ENCODE results near the gene DACT2. TPM values are rescaled to one million over a fixed set of nuclear protein-coding genes. Genes with fewer than 3 reads are reported as not detected.

DACT2 gene
- polyA plus RNA-seq, 2 donors, result 0.83 to 1.2 TPM

GRCh38 chr6:168353041-168353440, 33.5 kb upstream of the DACT2 start:
- peaks cover 3 to 8% of the 10 kb centered on the region in 2 donors for H3K9me3 ChIP-seq (ENCODE audit: control insufficient read depth in 2 of 2, insufficient read depth in 1 of 2, low read depth in 1 of 2, low read length in 1 of 2)
- no peaks in the 10 kb centered on the region for H3K4me1 ChIP-seq (ENCODE audit: control insufficient read depth in 2 of 2, insufficient read depth in 2 of 2, low read length in 1 of 2)
- no peak overlapping the region for H3K27ac ChIP-seq (ENCODE audit: low read depth in 2 of 2, low read length in 1 of 2)
- WGBS, 2 donors, result 84 to 89% methylated on average over 9 of the region's 9 CpGs
- H3K4me3 ChIP-seq (ENCODE audit: low read depth in 1 of 2, low read length in 2 of 2), result no peak overlapping the region
- H3K27me3 ChIP-seq (ENCODE audit: control insufficient read depth in 1 of 2, insufficient read depth in 2 of 2, low read length in 2 of 2), result peaks cover 0 to 5% of the 10 kb centered on the region in 2 donors
- no peaks in the 10 kb centered on the region for H3K36me3 ChIP-seq (ENCODE audit: control insufficient read depth in 2 of 2, insufficient read depth in 2 of 2, low read length in 1 of 2)

DNA sequence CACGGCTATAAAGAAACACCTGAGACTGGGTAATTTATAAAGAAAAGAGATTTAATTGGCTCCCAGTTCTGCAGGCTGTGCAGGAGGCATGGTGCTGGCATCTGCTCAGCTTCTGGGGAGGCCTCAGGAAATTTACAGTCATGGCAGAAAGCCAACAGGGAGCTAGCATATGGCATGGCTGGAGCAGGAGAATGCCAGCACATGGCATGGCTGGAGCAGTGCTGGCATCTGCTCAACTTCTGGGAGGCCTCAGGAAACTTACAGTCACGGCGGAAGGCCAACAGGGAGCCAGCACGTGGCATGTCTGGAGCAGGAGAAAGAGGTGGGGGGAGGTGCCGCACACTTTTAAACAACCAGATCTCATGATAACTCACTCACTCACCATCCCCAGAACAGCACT, 32.5 kb upstream of the DACT2 start:
- H3K27me3 ChIP-seq (ENCODE audit: control insufficient read depth in 1 of 2, insufficient read depth in 2 of 2, low read length in 2 of 2), result peaks cover 0 to 5% of the 10 kb centered on the region in 2 donors
- H3K9me3 ChIP-seq (ENCODE audit: control insufficient read depth in 2 of 2, insufficient read depth in 1 of 2, low read depth in 1 of 2, low read length in 1 of 2), result peaks cover 3 to 8% of the 10 kb centered on the region in 2 donors

GRCh38 chr6:168349718-168350210, 30.2 kb upstream of the DACT2 start:
- Histone ChIP-seq H3K27ac (ENCODE audit: low read depth in 2 of 2, low read length in 1 of 2) (no peak overlapping the region), H3K9me3 (ENCODE audit: control insufficient read depth in 2 of 2, insufficient read depth in 1 of 2, low read depth in 1 of 2, low read length in 1 of 2) (peaks cover 3 to 8% of the 10 kb centered on the region in 2 donors), H3K36me3 (ENCODE audit: control insufficient read depth in 2 of 2, insufficient read depth in 2 of 2, low read length in 1 of 2) (no peaks in the 10 kb centered on the region), H3K4me3 (ENCODE audit: low read depth in 1 of 2, low read length in 2 of 2) (no peak overlapping the region), H3K4me1 (ENCODE audit: control insufficient read depth in 2 of 2, insufficient read depth in 2 of 2, low read length in 1 of 2) (peaks cover 2 to 4% of the 10 kb centered on the region in 2 donors), H3K27me3 (ENCODE audit: control insufficient read depth in 1 of 2, insufficient read depth in 2 of 2, low read length in 2 of 2) (peaks cover 0 to 5% of the 10 kb centered on the region in 2 donors)
- 62 to 66% methylated on average over 4 of the region's 4 CpGs for WGBS, 2 donors

More for the DNA sequence above, 32.5 kb upstream of the DACT2 start:
- WGBS, 2 donors, result 54 to 66% methylated on average over 5 of the region's 5 CpGs
- Histone ChIP-seq H3K4me1 (ENCODE audit: control insufficient read depth in 2 of 2, insufficient read depth in 2 of 2, low read length in 1 of 2) (peaks cover 0 to 2% of the 10 kb centered on the region in 2 donors), H3K27ac (ENCODE audit: low read depth in 2 of 2, low read length in 1 of 2) (no peak overlapping the region), H3K4me3 (ENCODE audit: low read depth in 1 of 2, low read length in 2 of 2) (no peak overlapping the region), H3K36me3 (ENCODE audit: control insufficient read depth in 2 of 2, insufficient read depth in 2 of 2, low read length in 1 of 2) (no peaks in the 10 kb centered on the region)

DNA sequence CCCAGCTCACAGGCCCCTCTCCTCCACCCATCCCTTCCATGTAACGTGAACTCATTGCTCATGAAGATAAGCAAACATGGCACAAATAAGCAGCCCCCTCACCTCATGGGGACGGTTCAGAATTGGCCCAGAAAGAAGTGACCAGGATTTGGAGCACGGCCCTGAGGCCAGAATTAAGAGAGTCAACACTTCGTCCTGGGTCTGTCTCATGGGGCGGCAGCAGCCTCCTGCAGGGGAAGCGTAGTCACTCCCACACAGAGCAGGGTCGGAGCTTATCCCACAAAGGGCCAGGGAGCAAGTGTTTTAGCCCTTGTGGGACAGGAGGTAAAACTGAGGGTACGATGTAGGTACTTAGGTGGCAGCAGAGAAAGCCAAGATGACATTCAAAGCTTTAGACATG, 28.6 kb upstream of the DACT2 start:
- Histone ChIP-seq H3K4me1 (ENCODE audit: control insufficient read depth in 2 of 2, insufficient read depth in 2 of 2, low read length in 1 of 2) (peaks cover 4 to 10% of the 10 kb centered on the region in 2 donors), H3K9me3 (ENCODE audit: control insufficient read depth in 2 of 2, insufficient read depth in 1 of 2, low read depth in 1 of 2, low read length in 1 of 2) (peaks cover 3 to 8% of the 10 kb centered on the region in 2 donors), H3K27me3 (ENCODE audit: control insufficient read depth in 1 of 2, insufficient read depth in 2 of 2, low read length in 2 of 2) (peaks cover 0 to 5% of the 10 kb centered on the region in 2 donors), H3K27ac (ENCODE audit: low read depth in 2 of 2, low read length in 1 of 2) (no peak overlapping the region), H3K36me3 (ENCODE audit: control insufficient read depth in 2 of 2, insufficient read depth in 2 of 2, low read length in 1 of 2) (no peaks in the 10 kb centered on the region), H3K4me3 (ENCODE audit: low read depth in 1 of 2, low read length in 2 of 2) (no peak overlapping the region)
- WGBS, 2 donors, result 73 to 86% methylated on average over 8 of the region's 8 CpGs

DNA sequence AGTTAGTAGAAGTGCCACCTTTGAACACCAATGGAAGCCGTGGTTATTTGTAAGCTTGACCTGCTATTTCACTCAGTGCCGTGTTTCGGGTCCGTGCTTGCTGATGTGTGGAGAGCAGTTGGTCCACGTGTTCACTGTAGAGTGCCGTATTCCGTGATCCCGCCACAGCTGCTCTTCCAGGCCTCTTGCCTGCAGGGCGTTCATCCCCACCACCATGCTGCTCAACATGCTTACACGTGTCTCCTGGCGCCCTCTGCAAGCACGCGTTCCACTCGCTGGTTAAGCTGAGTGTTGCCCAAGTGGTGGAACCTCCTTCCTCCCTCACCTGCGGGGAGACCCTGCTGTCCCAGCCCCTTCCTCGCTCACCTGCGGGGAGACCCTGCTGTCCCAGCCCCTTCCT, 28.0 kb upstream of the DACT2 start:
- Histone ChIP-seq H3K4me3 (ENCODE audit: low read depth in 1 of 2, low read length in 2 of 2) (no peak overlapping the region), H3K27me3 (ENCODE audit: control insufficient read depth in 1 of 2, insufficient read depth in 2 of 2, low read length in 2 of 2) (peaks cover 0 to 5% of the 10 kb centered on the region in 2 donors), H3K9me3 (ENCODE audit: control insufficient read depth in 2 of 2, insufficient read depth in 1 of 2, low read depth in 1 of 2, low read length in 1 of 2) (peaks cover 3 to 8% of the 10 kb centered on the region in 2 donors), H3K4me1 (ENCODE audit: control insufficient read depth in 2 of 2, insufficient read depth in 2 of 2, low read length in 1 of 2) (peaks cover 4 to 11% of the 10 kb centered on the region in 2 donors), H3K27ac (ENCODE audit: low read depth in 2 of 2, low read length in 1 of 2) (no peak overlapping the region), H3K36me3 (ENCODE audit: control insufficient read depth in 2 of 2, insufficient read depth in 2 of 2, low read length in 1 of 2) (no peaks in the 10 kb centered on the region)
- WGBS, 2 donors, result 66 to 74% methylated on average over 17 of the region's 17 CpGs

DNA sequence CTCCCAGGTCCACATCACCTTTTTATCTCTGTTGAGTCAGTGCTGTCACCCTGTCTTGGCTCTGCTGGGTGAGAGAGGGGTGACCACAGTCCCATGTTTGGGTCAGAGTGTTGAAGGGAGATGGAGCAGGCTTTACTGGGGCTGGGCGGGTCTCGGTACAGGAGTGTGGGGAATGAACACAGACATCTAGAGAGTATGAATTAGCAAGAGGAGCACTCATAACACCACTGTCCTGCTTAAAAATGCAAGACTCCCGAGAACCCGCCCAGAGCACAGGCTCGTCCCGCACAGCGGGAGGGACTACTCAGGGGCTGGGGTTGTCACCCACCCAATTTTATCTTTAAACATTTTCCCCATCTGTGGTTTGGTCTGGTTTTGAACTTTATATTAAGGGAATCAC, 27.5 kb upstream of the DACT2 start:
- Histone ChIP-seq H3K27ac (ENCODE audit: low read depth in 2 of 2, low read length in 1 of 2) (no peak overlapping the region), H3K9me3 (ENCODE audit: control insufficient read depth in 2 of 2, insufficient read depth in 1 of 2, low read depth in 1 of 2, low read length in 1 of 2) (peaks cover under 1 to 5% of the 10 kb centered on the region in 2 donors), H3K27me3 (ENCODE audit: control insufficient read depth in 1 of 2, insufficient read depth in 2 of 2, low read length in 2 of 2) (peaks cover 0 to 4% of the 10 kb centered on the region in 2 donors), H3K4me1 (ENCODE audit: control insufficient read depth in 2 of 2, insufficient read depth in 2 of 2, low read length in 1 of 2) (peaks cover 4 to 13% of the 10 kb centered on the region in 2 donors), H3K4me3 (ENCODE audit: low read depth in 1 of 2, low read length in 2 of 2) (no peak overlapping the region), H3K36me3 (ENCODE audit: control insufficient read depth in 2 of 2, insufficient read depth in 2 of 2, low read length in 1 of 2) (no peaks in the 10 kb centered on the region)
- WGBS, 2 donors, result 83 to 91% methylated on average over 7 of the region's 7 CpGs

DNA sequence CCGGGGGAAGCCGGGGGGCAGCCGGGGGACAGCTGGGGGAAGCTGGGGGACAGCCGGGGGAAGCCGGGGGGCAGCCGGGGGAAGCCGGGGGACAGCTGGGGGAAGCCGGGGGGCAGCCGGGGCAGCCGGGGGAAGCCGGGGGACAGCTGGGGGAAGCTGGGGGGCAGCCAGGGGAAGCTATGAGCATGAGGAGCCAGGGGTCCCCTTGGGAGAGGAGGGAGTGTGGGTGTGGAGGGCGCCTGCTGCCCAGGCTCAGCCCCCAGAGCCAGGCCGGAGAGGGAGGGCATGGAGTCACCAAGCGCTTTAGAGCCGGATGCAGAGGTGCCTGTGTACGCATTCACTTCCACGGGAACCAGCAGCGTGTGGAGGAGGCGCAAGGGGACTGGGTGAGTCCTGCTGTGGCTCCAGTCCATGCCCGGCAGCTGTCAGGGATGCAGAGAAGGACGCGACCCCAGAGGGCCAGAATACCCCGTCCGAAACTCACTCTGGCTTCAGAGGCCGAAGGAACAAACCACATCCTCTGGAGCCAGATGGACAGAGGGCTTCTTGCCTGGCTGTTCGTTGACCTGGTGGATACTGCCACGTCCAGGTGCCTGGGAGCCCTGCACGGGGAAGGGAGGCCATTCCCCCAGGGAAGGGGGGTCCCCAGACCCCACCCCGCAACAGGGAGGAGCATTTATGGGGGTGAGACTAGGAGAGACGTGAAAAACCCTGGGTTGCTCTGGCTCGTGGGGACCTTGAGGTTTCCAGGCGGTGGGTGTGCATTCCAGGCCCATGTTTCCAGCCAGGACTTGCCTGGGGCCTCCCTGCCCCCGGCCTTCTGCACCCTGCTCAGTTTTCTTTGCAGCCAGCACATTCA, 26.5 kb upstream of the DACT2 start:
- Histone ChIP-seq H3K4me3 (ENCODE audit: low read depth in 1 of 2, low read length in 2 of 2) (no peak overlapping the region), H3K4me1 (ENCODE audit: control insufficient read depth in 2 of 2, insufficient read depth in 2 of 2, low read length in 1 of 2) (peaks cover 4 to 13% of the 10 kb centered on the region in 2 donors)
- 69 to 70% methylated on average over 22 to 33 of the region's 33 CpGs for WGBS, 2 donors

GRCh38 chr6:168345266-168345665, 25.7 kb upstream of the DACT2 start:
- Histone ChIP-seq H3K4me1 (ENCODE audit: control insufficient read depth in 2 of 2, insufficient read depth in 2 of 2, low read length in 1 of 2) (peaks cover 4 to 13% of the 10 kb centered on the region in 2 donors), H3K36me3 (ENCODE audit: control insufficient read depth in 2 of 2, insufficient read depth in 2 of 2, low read length in 1 of 2) (no peaks in the 10 kb centered on the region), H3K4me3 (ENCODE audit: low read depth in 1 of 2, low read length in 2 of 2) (no peak overlapping the region), H3K27me3 (ENCODE audit: control insufficient read depth in 1 of 2, insufficient read depth in 2 of 2, low read length in 2 of 2) (peaks cover 0 to 3% of the 10 kb centered on the region in 2 donors), H3K9me3 (ENCODE audit: control insufficient read depth in 2 of 2, insufficient read depth in 1 of 2, low read depth in 1 of 2, low read length in 1 of 2) (peaks cover 0 to 4% of the 10 kb centered on the region in 2 donors), H3K27ac (ENCODE audit: low read depth in 2 of 2, low read length in 1 of 2) (no peak overlapping the region)
- WGBS, 2 donors, result 88 to 90% methylated on average over 18 of the region's 18 CpGs

More for the DNA sequence above, 26.5 kb upstream of the DACT2 start:
- Histone ChIP-seq H3K27ac (ENCODE audit: low read depth in 2 of 2, low read length in 1 of 2) (no peak overlapping the region), H3K36me3 (ENCODE audit: control insufficient read depth in 2 of 2, insufficient read depth in 2 of 2, low read length in 1 of 2) (no peaks in the 10 kb centered on the region), H3K27me3 (ENCODE audit: control insufficient read depth in 1 of 2, insufficient read depth in 2 of 2, low read length in 2 of 2) (peaks cover 0 to 3% of the 10 kb centered on the region in 2 donors), H3K9me3 (ENCODE audit: control insufficient read depth in 2 of 2, insufficient read depth in 1 of 2, low read depth in 1 of 2, low read length in 1 of 2) (peaks cover 0 to 4% of the 10 kb centered on the region in 2 donors)

GRCh38 chr6:168344338-168344737, 24.8 kb upstream of the DACT2 start:
- H3K4me1 ChIP-seq (ENCODE audit: control insufficient read depth in 2 of 2, insufficient read depth in 2 of 2, low read length in 1 of 2), result peaks cover 4 to 13% of the 10 kb centered on the region in 2 donors
- H3K4me3 ChIP-seq (ENCODE audit: low read depth in 1 of 2, low read length in 2 of 2), result no peak overlapping the region
- no peaks in the 10 kb centered on the region for H3K36me3 ChIP-seq (ENCODE audit: control insufficient read depth in 2 of 2, insufficient read depth in 2 of 2, low read length in 1 of 2)
- peak overlapping the region in 1 of 2 donors; percentile 88 for H3K27ac ChIP-seq (ENCODE audit: low read depth in 2 of 2, low read length in 1 of 2)
- WGBS, 2 donors, result 84 to 89% methylated on average over 2 of the region's 2 CpGs
- H3K9me3 ChIP-seq (ENCODE audit: control insufficient read depth in 2 of 2, insufficient read depth in 1 of 2, low read depth in 1 of 2, low read length in 1 of 2), result no peaks in the 10 kb centered on the region
- H3K27me3 ChIP-seq (ENCODE audit: control insufficient read depth in 1 of 2, insufficient read depth in 2 of 2, low read length in 2 of 2), result no peaks in the 10 kb centered on the region

All from esophagus (tissue), 2 donors.